ENCODE results near the gene ATP9A. TPM values are rescaled to one million over a fixed set of nuclear protein-coding genes. Genes with fewer than 3 reads are reported as not detected.
"Not testable (repeated sequence)": the region's sequence is repeated elsewhere in the genome, so short reads cannot be mapped to it uniquely, and the experiment has no call there.

Gene ATP9A
- total RNA-seq, 1 donor from 2014 or later: 24.6 TPM

DNA sequence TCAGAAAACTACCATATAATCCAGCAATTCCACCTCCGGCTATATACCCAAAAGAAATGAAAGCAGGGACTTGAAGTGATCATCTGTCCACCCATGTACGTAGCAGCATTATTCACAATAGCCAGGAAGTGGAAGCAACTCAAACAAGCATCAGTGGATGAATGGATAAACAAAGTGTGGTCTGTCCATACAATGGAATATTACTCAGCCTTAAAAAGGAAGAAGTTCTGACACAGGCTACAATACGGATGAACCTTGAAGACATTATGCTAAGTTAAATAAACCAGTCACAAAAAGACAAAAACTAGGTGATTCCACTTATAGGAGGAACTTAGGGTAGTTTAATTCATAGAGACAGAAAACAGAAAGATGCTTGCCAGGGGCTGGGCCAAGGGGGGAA, 76.5 kb downstream of the ATP9A start:
- DNase-seq: no peak

- no peak for DNase-seq
Observed at GRCh38 chr20:51688600-51689244, 79.5 kb downstream of the ATP9A start.

DNA sequence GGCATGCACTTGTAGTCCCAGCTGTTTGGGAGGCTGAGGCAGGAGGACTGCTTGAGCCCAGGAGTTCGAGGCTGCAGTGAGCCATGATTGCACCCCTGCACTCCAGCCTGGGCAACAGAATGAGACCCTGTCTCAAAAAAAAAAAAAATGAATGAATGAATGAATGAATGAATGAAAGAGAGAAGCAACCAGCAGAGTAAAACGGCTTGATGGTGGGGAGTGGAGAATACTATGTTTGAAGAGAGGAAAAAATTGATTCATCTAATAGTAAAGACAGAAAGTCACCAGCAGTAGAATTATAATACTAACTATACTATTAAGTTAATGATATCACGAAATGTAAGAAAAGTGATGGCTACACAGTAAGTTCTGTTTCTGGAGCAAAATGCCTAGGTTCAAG, 80.6 kb downstream of the ATP9A start:
- no peak for DNase-seq

GRCh38 chr20:51687108-51687507, 81.1 kb downstream of the ATP9A start:
- DNase-seq: no peak

GRCh38 chr20:51685494-51685893, 82.7 kb downstream of the ATP9A start:
- not testable (repeated sequence) for DNase-seq

- no peak for DNase-seq
Observed at GRCh38 chr20:51680067-51680749, 88.0 kb downstream of the ATP9A start.

- no peak for DNase-seq
Observed at GRCh38 chr20:51679254-51679921, 88.8 kb downstream of the ATP9A start.

GRCh38 chr20:51678026-51678697, 90.0 kb downstream of the ATP9A start:
- peak; percentile 5 for DNase-seq

DNA sequence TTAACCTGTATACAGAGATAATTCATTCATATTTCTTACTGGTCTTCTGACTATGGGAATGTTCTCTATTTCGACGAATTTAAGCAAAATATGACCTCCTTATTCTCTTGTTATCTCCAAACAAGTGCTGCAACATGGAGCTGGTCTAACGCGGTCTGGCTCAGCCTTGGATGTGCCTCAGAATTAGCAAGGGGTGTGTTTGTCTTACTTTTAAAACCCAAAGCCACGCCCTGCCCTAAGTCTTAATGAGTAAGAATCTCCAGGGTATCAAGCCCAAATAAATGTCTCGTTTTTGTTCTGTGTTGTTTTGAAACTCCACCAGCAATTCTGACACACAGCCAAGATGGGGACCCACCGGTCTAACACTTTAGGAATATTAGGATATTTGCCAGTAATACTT, 99.2 kb downstream of the ATP9A start:
- DNase-seq: no peak

DNA sequence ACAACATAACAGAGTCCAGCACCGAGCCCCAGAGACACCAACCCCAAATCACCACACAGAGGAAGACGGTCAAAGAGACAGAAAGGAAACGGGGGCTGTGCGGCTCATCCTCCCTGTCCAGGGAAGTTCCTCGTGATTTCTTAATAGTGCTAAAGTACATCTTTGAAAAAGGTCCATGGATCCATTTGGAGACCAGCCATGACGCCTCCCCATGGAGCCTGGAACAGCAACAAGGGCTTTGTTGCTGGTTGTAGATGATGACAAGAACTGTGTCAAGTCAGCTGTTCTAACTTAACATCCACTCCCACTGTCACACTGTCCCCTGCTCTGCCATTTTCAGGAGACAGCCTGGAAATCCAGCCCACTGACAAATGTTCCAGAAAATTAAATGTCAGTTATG, 99.7 kb downstream of the ATP9A start:
- DNase-seq: no peak

DNA sequence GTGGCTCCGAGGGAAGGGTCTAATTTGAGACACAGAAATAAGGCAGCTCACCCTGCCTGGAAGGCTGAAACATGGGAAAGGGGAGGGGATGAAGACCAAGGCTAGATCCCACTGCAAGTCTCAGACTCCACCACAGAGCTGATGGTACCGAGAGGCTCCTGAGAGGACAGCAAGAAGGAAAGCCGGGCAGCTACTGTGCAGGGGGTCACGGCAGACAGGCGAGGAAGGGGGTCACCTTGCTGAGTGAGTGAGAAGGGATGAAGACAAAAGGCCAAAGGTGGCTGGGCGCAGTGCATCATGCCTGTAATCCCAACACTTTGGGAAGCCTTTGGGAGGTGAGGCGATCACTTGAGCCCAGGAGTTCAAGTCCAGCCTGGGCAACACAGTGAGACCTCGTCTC, 100.7 kb downstream of the ATP9A start:
- no peak for DNase-seq

- DNase-seq: no peak
Observed at GRCh38 chr20:51667002-51667408, 101.2 kb downstream of the ATP9A start.

DNA sequence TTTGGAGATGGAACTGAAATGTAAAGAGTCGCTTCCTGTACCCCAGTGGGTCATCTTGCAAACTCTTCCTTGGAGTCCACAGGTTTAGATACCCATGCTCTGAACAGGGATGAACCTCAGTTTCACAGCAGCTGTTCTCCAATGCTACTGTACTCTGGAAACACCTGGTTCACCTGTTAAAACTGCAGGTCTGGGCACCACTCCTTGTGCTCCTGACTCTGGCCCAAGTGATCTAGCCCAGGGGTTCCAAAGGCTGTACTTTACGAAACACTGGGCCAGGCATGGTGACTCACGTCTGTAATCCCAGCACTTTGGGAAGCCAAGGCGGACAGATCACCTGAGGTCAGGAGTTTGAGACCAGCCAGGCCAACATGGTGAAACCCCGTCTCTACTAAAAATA, 102.1 kb downstream of the ATP9A start:
- DNase-seq: no peak

GRCh38 chr20:51665543-51666118, 102.6 kb downstream of the ATP9A start:
- no peak for DNase-seq

DNA sequence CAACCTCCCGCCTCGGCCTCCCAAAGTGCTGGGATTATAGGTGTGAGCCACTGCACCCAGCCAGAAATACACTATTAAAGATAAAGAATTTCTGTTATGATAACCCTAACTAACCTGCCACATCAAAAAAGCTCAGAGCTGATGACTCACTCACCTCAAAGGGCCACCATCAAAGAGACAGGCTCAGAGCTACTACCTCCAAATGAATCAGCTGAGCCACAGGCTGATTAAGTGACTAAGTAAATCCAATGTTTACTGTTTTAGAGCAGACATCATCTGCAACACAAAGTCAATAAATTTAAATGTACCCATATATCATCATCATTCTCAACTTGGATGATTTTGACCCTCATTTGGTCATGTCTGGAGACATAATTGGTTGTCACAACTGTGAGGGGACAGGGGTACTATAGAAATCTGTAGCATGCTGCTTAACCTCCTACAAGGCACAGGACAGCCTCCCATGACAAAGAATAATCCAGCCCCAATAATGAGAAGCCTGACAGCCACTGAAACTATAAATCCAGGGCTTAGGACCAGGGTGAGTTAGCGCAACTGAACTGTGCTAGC, 106.5 kb downstream of the ATP9A start:
- DNase-seq: no peak

DNA sequence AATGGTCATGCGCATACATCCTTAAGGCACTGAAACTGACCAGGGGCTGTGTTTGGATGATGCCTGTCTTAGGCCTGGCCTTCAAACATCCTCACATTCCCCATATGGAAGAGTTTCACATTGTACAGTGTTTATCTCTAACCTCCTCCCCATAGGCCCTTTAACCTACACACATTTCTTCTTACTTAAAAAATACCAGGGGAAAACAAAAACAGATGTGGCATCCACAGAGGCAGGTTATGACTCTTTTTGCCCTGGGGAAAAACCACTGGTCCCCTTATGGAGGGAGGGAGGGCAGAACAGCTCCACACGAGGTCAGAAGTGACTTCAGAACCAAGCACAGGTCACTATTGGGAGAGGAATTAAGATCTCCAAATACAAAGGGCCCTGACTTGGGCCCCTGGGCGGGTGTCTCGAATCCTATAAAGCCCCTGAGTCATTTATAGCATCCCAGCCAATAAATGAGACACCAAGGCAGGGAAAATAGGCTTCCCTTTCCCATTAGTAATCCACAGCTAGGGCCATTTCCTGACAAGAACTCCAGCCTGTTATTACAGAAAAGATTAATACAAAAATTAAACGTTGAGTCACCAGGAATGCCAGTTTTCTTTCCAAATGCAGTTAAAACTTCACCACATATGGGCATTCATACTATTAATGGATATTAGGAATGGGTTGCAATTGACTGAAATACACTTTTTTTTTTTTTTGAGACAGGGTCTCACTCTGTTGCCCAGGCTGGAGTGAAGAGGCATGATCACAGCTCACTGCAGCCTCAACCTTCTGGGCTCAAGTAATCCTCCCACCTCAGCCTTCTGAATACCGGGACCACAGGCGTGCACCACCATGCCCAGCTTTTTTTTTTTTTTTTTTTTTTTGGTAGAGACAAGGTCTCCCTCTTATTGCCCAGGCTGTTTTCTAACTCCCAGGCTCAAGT, 107.2 kb downstream of the ATP9A start:
- peak; percentile 5 for DNase-seq

GRCh38 chr20:51659491-51660050, 108.6 kb downstream of the ATP9A start:
- no peak for DNase-seq

DNA sequence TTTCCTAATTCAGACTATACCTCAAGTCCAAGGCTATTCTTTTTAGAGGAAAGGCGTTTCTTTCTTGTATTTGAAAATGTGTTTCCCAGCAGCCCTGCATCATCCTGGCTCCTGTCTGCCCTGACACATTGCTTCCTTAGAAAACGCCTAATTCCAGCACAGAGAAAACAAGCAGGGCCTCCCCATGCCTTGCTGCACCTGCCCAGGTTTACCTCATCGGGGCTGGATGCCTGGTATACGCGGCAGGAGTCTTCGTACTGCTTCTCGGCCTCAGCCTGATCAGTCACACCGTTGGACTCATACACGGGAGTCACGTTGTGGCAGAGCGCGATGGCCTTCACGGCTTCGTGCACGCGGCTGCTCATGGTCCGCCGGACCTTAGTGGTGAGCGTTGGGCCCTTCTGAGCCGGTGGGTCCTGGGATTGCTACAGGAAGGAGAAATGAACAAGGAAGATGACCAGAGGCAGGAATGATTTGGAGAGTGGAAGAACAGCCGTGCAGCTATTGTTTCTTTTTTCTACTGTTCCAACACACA, 111.4 kb downstream of the ATP9A start:
- no peak for DNase-seq

DNA sequence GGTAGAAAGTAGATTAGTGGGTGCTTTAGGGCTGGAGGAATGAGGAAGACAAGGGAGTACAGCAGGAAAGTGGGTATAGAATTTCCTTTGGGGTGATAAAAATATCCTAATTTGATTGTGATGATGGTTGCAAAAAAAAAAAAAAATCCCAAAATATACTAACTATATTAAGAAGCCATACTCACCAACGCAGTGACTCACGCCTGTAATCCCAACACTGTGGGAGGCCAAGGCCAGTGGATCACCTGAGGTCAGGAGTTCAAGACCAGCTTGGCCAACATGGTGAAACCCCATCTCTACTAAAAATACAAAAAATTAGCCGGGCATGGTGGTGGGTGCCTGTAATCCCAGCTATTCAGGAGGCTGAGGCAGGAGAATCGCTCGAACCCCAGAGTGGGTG, 112.1 kb downstream of the ATP9A start:
- not testable (repeated sequence) for DNase-seq

DNA sequence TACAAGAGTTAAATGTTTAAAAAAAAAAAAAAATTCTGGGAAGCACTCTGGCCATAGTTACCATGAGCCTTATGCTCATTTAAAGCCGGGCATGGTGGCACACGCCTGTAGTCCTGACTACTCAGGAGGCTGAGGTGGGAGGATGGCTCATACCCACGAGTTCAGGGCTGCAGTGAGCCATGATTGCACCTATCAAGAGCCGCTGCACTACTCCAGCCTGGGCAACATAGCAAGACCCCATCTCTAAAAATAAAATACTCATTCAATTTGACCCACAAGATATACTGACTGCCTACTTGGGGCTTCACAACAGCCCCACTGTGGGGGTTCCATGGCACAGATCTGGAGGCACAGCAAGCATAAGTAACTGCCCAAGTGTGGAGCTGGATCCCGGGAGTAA, 113.7 kb downstream of the ATP9A start:
- DNase-seq: no peak

DNA sequence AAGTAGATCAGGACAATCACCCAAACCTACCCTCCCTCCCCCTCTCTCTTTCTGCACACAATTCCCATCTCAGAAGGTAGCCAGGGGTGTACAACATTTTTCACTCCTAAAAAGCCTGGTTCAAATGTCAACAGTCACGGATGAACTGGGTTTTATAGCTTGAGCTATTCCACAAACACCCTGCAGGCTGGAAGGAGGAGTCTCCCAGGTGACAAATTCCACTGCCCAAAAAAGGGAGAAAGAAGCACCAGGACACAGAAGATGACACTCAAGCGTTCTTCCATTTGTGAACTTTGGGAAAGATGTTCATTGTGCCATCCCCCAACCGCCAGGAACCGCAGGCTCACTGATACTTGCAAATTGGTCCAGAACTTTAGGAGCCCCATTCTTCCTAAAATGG, 114.1 kb downstream of the ATP9A start:
- no peak for DNase-seq

Measured in skin of body (tissue), 2 donors.